Activated naive CD8-positive, alpha-beta T cell treated with anti-CD3 and anti-CD28 coated beads, Interleukin-2, amount 50 U/mL, for 24 hours (primary cell): ENCODE data around the gene CDC14B.
"Not testable (repeated sequence)": the region's sequence is repeated elsewhere in the genome, so short reads cannot be mapped to it uniquely, and the experiment has no call there.

ENCODE experiments used
- ATAC-seq: fragments of 150-1000 bp; cut with Tn5 transposase; one replicate; pipeline ENCODE4 v1.10.0; 2021
- DNase-seq: peaks from one replicate; pipeline ENCODE4 v3.0.0; 2021
- H3K27ac Mint-ChIP-seq: one replicate; pipeline ENCODE4 v1.8.0; 2021; ENCODE audit warnings: mild to moderate bottlenecking, mixed read lengths
- H3K27me3 Mint-ChIP-seq: one replicate; pipeline ENCODE4 v1.8.0; 2021; ENCODE audit warnings: mixed read lengths
- H3K36me3 Mint-ChIP-seq: one replicate; pipeline ENCODE4 v1.8.0; 2021; ENCODE audit warnings: low read depth, mixed read lengths
- H3K4me1 Mint-ChIP-seq: one replicate; pipeline ENCODE4 v1.8.0; 2021; ENCODE audit warnings: mixed read lengths
- H3K4me3 Mint-ChIP-seq: one replicate; pipeline ENCODE4 v1.8.0; 2021; ENCODE audit warnings: mild to moderate bottlenecking, moderate library complexity, mixed read lengths
- H3K9me3 Mint-ChIP-seq: one replicate; pipeline ENCODE4 v1.8.0; 2021; ENCODE audit warnings: mixed read lengths

Gene CDC14B

GRCh38 chr9:96616817-96617438 lies 2.7 kb downstream of the CDC14B start:
- DNase-seq (no peak), ATAC-seq (no peak)
- peaks cover 67% of the 10 kb centered on the region for H3K27me3 Mint-ChIP-seq
- H3K36me3 Mint-ChIP-seq = no peaks in the 10 kb centered on the region
- H3K4me3 Mint-ChIP-seq = no peak overlapping the region
- H3K9me3 Mint-ChIP-seq = no peaks in the 10 kb centered on the region
- peaks cover 4% of the 10 kb centered on the region for H3K4me1 Mint-ChIP-seq
- H3K27ac Mint-ChIP-seq = no peak overlapping the region

- no peaks in the 10 kb centered on the region for H3K9me3 Mint-ChIP-seq
- H3K27ac Mint-ChIP-seq = no peak overlapping the region
- no peaks in the 10 kb centered on the region for H3K36me3 Mint-ChIP-seq
- peaks cover 4% of the 10 kb centered on the region for H3K4me1 Mint-ChIP-seq
- no peak for ATAC-seq
- no peak for DNase-seq
- H3K27me3 Mint-ChIP-seq = peaks cover 65% of the 10 kb centered on the region
- H3K4me3 Mint-ChIP-seq = no peak overlapping the region
These were observed 4.2 kb downstream of the CDC14B start for GRCh38 chr9:96615411-96615810.

- not testable (repeated sequence) for H3K9me3 Mint-ChIP-seq, H3K4me3 Mint-ChIP-seq, H3K4me1 Mint-ChIP-seq, ATAC-seq, DNase-seq, H3K36me3 Mint-ChIP-seq, H3K27ac Mint-ChIP-seq
- H3K27me3 Mint-ChIP-seq = peaks cover 62% of the 10 kb centered on the region
These were observed 5.0 kb downstream of the CDC14B start for GRCh38 chr9:96614664-96615063.

- ATAC-seq = no peak
These were observed 6.6 kb downstream of the CDC14B start for GRCh38 chr9:96612966-96613589.

GRCh38 chr9:96612105-96612965 lies 7.3 kb downstream of the CDC14B start:
- no peaks in the 10 kb centered on the region for H3K4me1 Mint-ChIP-seq
- H3K4me3 Mint-ChIP-seq = no peak overlapping the region
- no peak for DNase-seq
- peaks cover 66% of the 10 kb centered on the region for H3K27me3 Mint-ChIP-seq
- no peak for ATAC-seq
- H3K36me3 Mint-ChIP-seq = no peaks in the 10 kb centered on the region
- H3K27ac Mint-ChIP-seq = no peak overlapping the region
- H3K9me3 Mint-ChIP-seq = no peaks in the 10 kb centered on the region

More at GRCh38 chr9:96612966-96613589, 6.6 kb downstream of the CDC14B start:
- H3K9me3 Mint-ChIP-seq = no peaks in the 10 kb centered on the region
- peaks cover 71% of the 10 kb centered on the region for H3K27me3 Mint-ChIP-seq
- H3K27ac Mint-ChIP-seq = no peak overlapping the region
- no peak for DNase-seq
- H3K4me1 Mint-ChIP-seq = no peaks in the 10 kb centered on the region
- H3K4me3 Mint-ChIP-seq = no peak overlapping the region
- H3K36me3 Mint-ChIP-seq = no peaks in the 10 kb centered on the region

GRCh38 chr9:96611302-96611701 lies 8.3 kb downstream of the CDC14B start:
- Mint-ChIP-seq H3K9me3 (no peaks in the 10 kb centered on the region), H3K27me3 (peaks cover 58% of the 10 kb centered on the region), H3K36me3 (no peaks in the 10 kb centered on the region), H3K4me1 (no peaks in the 10 kb centered on the region), H3K4me3 (no peak overlapping the region), H3K27ac (no peak overlapping the region)
- ATAC-seq (no peak), DNase-seq (no peak)

- Mint-ChIP-seq H3K4me3 (no peak overlapping the region), H3K27me3 (peaks cover 52% of the 10 kb centered on the region), H3K36me3 (no peaks in the 10 kb centered on the region), H3K27ac (no peak overlapping the region), H3K9me3 (no peaks in the 10 kb centered on the region), H3K4me1 (no peaks in the 10 kb centered on the region)
- ATAC-seq (no peak), DNase-seq (no peak)
These were observed 9.9 kb downstream of the CDC14B start for GRCh38 chr9:96609732-96610131.

- H3K27ac Mint-ChIP-seq = no peak overlapping the region
- no peak for DNase-seq
- no peaks in the 10 kb centered on the region for H3K4me1 Mint-ChIP-seq
- no peak overlapping the region for H3K4me3 Mint-ChIP-seq
- H3K27me3 Mint-ChIP-seq = peaks cover 47% of the 10 kb centered on the region
- no peaks in the 10 kb centered on the region for H3K9me3 Mint-ChIP-seq
- no peaks in the 10 kb centered on the region for H3K36me3 Mint-ChIP-seq
- no peak for ATAC-seq
These were observed 11.7 kb downstream of the CDC14B start for GRCh38 chr9:96607971-96608370.

- ATAC-seq (no peak), DNase-seq (no peak)
- Mint-ChIP-seq H3K9me3 (no peaks in the 10 kb centered on the region), H3K4me3 (no peak overlapping the region), H3K4me1 (no peaks in the 10 kb centered on the region), H3K27me3 (peaks cover 26% of the 10 kb centered on the region), H3K36me3 (no peaks in the 10 kb centered on the region), H3K27ac (no peak overlapping the region)
These were observed 14.3 kb downstream of the CDC14B start for GRCh38 chr9:96605328-96605727.

GRCh38 chr9:96604004-96604319 lies 15.7 kb downstream of the CDC14B start:
- DNase-seq = no peak
- H3K36me3 Mint-ChIP-seq = no peaks in the 10 kb centered on the region
- H3K4me3 Mint-ChIP-seq = no peak overlapping the region
- H3K27ac Mint-ChIP-seq = no peak overlapping the region
- peaks cover 16% of the 10 kb centered on the region for H3K27me3 Mint-ChIP-seq
- no peaks in the 10 kb centered on the region for H3K9me3 Mint-ChIP-seq
- H3K4me1 Mint-ChIP-seq = no peaks in the 10 kb centered on the region
- ATAC-seq = no peak

- H3K27ac Mint-ChIP-seq = no peak overlapping the region
- peaks cover 14% of the 10 kb centered on the region for H3K27me3 Mint-ChIP-seq
- H3K36me3 Mint-ChIP-seq = no peaks in the 10 kb centered on the region
- DNase-seq (no peak), ATAC-seq (no peak)
- H3K9me3 Mint-ChIP-seq = no peaks in the 10 kb centered on the region
- no peak overlapping the region for H3K4me3 Mint-ChIP-seq
- no peaks in the 10 kb centered on the region for H3K4me1 Mint-ChIP-seq
These were observed 16.2 kb downstream of the CDC14B start for GRCh38 chr9:96603305-96604003.

- no peaks in the 10 kb centered on the region for H3K9me3 Mint-ChIP-seq
- H3K27me3 Mint-ChIP-seq = peaks cover 3% of the 10 kb centered on the region
- H3K27ac Mint-ChIP-seq = no peak overlapping the region
- ATAC-seq (no peak), DNase-seq (no peak)
- no peaks in the 10 kb centered on the region for H3K4me1 Mint-ChIP-seq
- H3K4me3 Mint-ChIP-seq = no peak overlapping the region
- no peaks in the 10 kb centered on the region for H3K36me3 Mint-ChIP-seq
These were observed 20.3 kb downstream of the CDC14B start for GRCh38 chr9:96599298-96599697.

- H3K27me3 Mint-ChIP-seq = peaks cover 10% of the 10 kb centered on the region
These were observed 23.0 kb downstream of the CDC14B start for GRCh38 chr9:96596601-96597111.

More at GRCh38 chr9:96596601-96597111, 23.0 kb downstream of the CDC14B start:
- H3K4me3 Mint-ChIP-seq = no peak overlapping the region
- H3K27ac Mint-ChIP-seq = no peak overlapping the region
- no peak for ATAC-seq
- no peaks in the 10 kb centered on the region for H3K36me3 Mint-ChIP-seq
- no peaks in the 10 kb centered on the region for H3K9me3 Mint-ChIP-seq
- DNase-seq = no peak
- H3K4me1 Mint-ChIP-seq = no peaks in the 10 kb centered on the region
